HG03095 (cell line): ENCODE data around the gene SLC4A2.

Experiments
- ATAC-seq: cut with Tn5 transposase; IDR thresholded peaks from one replicate; pipeline ENCODE4 v1.9.1; 2021; ENCODE audit warnings: moderate library complexity; ENCODE audit not compliant: unreplicated experiment

The SLC4A2 gene

GRCh38 chr7:151124899-151125399 lies 65.6 kb downstream of the SLC4A2 start:
- no peak for ATAC-seq

- ATAC-seq, result no peak
These were observed 66.1 kb downstream of the SLC4A2 start for GRCh38 chr7:151125470-151125845.

- no peak for ATAC-seq
These were observed 66.6 kb downstream of the SLC4A2 start for GRCh38 chr7:151125846-151126481.
